ENCODE results near the gene MARCO.

Gene MARCO

DNA sequence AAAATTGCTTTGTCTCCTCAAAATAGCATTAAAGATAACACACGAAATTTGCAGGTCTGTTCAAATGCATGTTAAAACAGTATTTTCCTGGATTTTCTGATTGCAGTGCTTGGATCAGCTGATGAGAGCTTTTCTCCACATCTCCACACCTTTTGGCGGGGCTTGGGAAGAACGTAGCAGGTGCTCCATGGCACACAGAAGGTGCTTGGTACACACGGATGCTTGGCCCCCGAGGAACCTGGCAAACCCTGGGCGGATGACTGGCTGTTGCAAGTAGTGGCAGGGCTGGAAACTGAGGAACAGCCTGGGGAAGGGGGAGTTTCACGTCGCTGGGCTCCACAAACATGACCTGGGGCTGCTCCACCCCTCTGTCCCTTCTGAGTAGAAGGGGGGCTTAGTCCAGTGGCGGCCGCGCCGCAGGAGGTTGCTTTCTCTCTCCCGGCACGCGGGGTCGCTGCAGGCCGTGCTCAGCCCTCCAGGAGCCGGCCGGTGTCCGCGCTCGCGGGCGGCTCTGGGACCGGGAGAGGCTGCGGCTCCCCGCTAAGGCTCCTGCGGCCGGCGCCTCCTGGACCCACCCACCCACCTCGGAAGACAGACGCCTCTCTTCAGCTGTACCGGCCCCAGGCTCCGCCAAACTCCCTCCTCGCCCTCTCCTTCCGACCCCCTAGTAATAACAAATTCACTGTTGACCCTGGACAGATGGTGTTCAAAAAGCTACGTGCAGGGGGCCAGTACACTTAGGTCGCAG lies 69.3 kb downstream of the MARCO start:
- TF ChIP-seq LEF1 (IDR thresholded peaks at IDR 0.05; ENCODE audit: borderline replicate concordance) (no peak), CTBP1 (IDR thresholded peaks at IDR 0.05; ENCODE audit: borderline replicate concordance) (no peak), ARNT (IDR thresholded peaks at IDR 0.05) (no peak), L3MBTL2 (conservative IDR thresholded peaks at IDR 0.05) (no peak), FOXM1 (IDR thresholded peaks at IDR 0.05; ENCODE audit: borderline replicate concordance) (no peak), SP1 (IDR thresholded peaks at IDR 0.05) (no peak), ELF4 (IDR thresholded peaks at IDR 0.05) (no peak), TARDBP (IDR thresholded peaks at IDR 0.05) (no peak), FOXA1 (IDR thresholded peaks at IDR 0.05) (no peak), ZNF384 (IDR thresholded peaks at IDR 0.05) (no peak)
- TF ChIP-seq, protein P1, sequence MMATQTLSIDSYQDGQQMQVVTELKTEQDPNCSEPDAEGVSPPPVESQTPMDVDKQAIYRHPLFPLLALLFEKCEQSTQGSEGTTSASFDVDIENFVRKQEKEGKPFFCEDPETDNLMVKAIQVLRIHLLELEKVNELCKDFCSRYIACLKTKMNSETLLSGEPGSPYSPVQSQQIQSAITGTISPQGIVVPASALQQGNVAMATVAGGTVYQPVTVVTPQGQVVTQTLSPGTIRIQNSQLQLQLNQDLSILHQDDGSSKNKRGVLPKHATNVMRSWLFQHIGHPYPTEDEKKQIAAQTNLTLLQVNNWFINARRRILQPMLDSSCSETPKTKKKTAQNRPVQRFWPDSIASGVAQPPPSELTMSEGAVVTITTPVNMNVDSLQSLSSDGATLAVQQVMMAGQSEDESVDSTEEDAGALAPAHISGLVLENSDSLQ (IDR thresholded peaks at IDR 0.05): no peak
- ChIA-PET POLR2A (no interaction called here), CTCF (interaction anchor here (0.6 to 1.1 kb wide), 3 partner anchors 12 to 74 kb away, joined by 3 to 4 read pairs (median 3); no protein-coding TSS in a partner anchor)
- peak; percentile 74 for DNase-seq (ENCODE audit: extremely low spot score)

GRCh38 chr2:119011910-119012209 lies 69.9 kb downstream of the MARCO start:
- DNase-seq (ENCODE audit: extremely low spot score): no peak
- ChIA-PET POLR2A (no interaction called here), CTCF (interaction anchor here (0.6 to 1.0 kb wide), 2 partner anchors 12 to 74 kb away, joined by 3 to 4 read pairs; no protein-coding TSS in a partner anchor)
- TF ChIP-seq SUZ12 (IDR thresholded peaks at IDR 0.05) (no peak), FOXM1 (IDR thresholded peaks at IDR 0.05; ENCODE audit: borderline replicate concordance) (no peak), ZNF384 (IDR thresholded peaks at IDR 0.05) (no peak), LEF1 (IDR thresholded peaks at IDR 0.05; ENCODE audit: borderline replicate concordance) (no peak), FOXK2 (IDR thresholded peaks at IDR 0.05) (no peak), TARDBP (IDR thresholded peaks at IDR 0.05) (no peak), BHLHE40 (IDR thresholded peaks at IDR 0.05; ENCODE audit: borderline replicate concordance) (no peak), L3MBTL2 (conservative IDR thresholded peaks at IDR 0.05) (no peak)

DNA sequence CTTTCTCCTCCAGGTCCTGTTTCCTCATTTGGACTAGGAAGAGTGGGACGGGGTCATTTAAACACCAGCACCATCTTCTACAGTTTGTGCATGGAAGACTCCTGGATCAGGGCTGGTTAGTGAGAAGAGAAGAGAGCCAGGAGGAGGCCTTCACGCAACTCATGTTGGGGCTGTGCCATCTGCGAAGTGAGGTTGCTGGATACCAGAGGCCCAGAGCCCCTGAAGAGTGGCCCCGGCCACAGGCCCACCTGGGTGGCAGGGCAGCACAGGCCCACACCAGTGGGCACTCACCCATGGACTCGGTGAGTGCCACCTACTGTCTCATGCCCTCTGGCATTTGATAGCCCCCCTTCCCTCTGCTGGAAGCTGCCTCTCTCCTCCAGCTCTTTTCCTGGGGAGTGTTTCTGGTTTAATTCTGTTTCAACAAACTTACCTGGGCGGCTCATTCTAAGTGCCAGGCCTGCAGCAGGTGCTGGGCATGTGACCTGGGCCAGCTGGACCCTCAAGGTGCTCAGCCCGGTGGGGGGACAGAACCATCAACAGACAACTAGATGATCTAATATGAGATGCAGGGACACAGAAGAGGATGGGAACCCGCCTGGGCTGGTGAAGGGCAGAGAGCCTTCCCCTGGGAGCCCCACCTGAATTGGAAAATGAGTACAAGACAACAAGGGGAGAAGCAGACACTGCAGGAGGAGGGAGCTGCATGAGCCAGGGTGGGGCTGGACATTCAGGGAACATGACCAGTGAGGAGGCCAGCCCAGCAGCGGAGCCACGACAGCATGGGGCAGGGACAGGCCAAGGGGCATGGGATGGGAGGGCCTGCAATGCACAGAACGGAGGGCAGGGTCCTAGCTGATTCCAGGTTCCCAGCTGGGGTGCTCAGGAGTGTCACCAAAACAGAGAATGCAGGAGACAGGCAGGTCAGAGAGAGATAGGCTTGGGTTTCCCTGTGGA lies 70.6 kb downstream of the MARCO start:
- CTCF ChIA-PET: interaction anchor here (0.6 to 1.0 kb wide), 3 partner anchors 11 to 131 kb away, joined by 3 to 4 read pairs (median 3); no protein-coding TSS in a partner anchor
- DNase-seq (ENCODE audit: extremely low spot score): no peak
- no peak for TF ChIP-seq HDGF (IDR thresholded peaks at IDR 0.05; ENCODE audit: borderline replicate concordance)
- TF ChIP-seq ZNF384 (IDR thresholded peaks at IDR 0.05): no peak
- no peak for TF ChIP-seq FOXK2 (IDR thresholded peaks at IDR 0.05)
- TF ChIP-seq NFRKB (IDR thresholded peaks at IDR 0.05): no peak
- no peak for TF ChIP-seq SP1 (IDR thresholded peaks at IDR 0.05)
- TF ChIP-seq TARDBP (IDR thresholded peaks at IDR 0.05): no peak
- no peak for TF ChIP-seq ELF4 (IDR thresholded peaks at IDR 0.05)
- TF ChIP-seq BHLHE40 (IDR thresholded peaks at IDR 0.05; ENCODE audit: borderline replicate concordance): no peak
- TF ChIP-seq LEF1 (IDR thresholded peaks at IDR 0.05; ENCODE audit: borderline replicate concordance): no peak
- TF ChIP-seq ARNT (IDR thresholded peaks at IDR 0.05): no peak
- no peak for TF ChIP-seq CTBP1 (IDR thresholded peaks at IDR 0.05; ENCODE audit: borderline replicate concordance)
- POLR2A ChIA-PET: no interaction called here

DNA sequence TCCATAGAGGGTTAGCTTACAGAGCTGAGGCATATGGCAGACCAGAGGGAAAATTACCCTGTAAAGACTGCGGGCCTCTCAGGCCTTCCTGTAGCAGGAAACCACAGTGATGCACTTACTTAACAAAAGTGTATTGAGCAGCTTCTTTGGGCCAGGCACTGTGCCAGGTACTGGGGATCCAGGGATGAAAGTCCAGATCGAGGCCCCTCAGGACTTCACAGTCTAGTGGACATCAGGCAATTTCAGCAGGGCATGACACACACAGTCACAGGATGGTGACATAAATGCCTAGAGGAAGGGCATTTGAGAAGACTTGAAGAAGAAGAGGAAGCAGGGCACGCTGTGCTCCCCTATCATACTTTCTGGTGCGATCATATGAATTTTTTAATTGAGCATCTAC lies 71.7 kb downstream of the MARCO start:
- DNase-seq (ENCODE audit: extremely low spot score): no peak
- CTCF ChIA-PET: no interaction called here
- TF ChIP-seq ZNF384 (IDR thresholded peaks at IDR 0.05) (no peak), FOXM1 (IDR thresholded peaks at IDR 0.05; ENCODE audit: borderline replicate concordance) (no peak), CTBP1 (IDR thresholded peaks at IDR 0.05; ENCODE audit: borderline replicate concordance) (no peak), BHLHE40 (IDR thresholded peaks at IDR 0.05; ENCODE audit: borderline replicate concordance) (no peak), NFRKB (IDR thresholded peaks at IDR 0.05) (no peak), TARDBP (IDR thresholded peaks at IDR 0.05) (no peak)
- POLR2A ChIA-PET: no interaction called here

GRCh38 chr2:119015845-119016244 lies 73.9 kb downstream of the MARCO start:
- peak; percentile 17 for DNase-seq (ENCODE audit: extremely low spot score)
- ChIA-PET POLR2A (no interaction called here), CTCF (interaction anchor here (1.3 kb wide), 1 partner anchor 35 kb away, joined by 3 read pairs; no protein-coding TSS in a partner anchor)
- TF ChIP-seq ARNT (IDR thresholded peaks at IDR 0.05) (no peak), L3MBTL2 (conservative IDR thresholded peaks at IDR 0.05) (no peak), FOXK2 (IDR thresholded peaks at IDR 0.05) (no peak), ELF4 (IDR thresholded peaks at IDR 0.05) (no peak), FOXM1 (IDR thresholded peaks at IDR 0.05; ENCODE audit: borderline replicate concordance) (no peak)
- TF ChIP-seq, protein P1 (IDR thresholded peaks at IDR 0.05): no peak

GRCh38 chr2:119019521-119019920 lies 77.5 kb downstream of the MARCO start:
- no peak for TF ChIP-seq FOXM1 (IDR thresholded peaks at IDR 0.05; ENCODE audit: borderline replicate concordance)
- TF ChIP-seq BHLHE40 (IDR thresholded peaks at IDR 0.05; ENCODE audit: borderline replicate concordance): no peak
- no peak for TF ChIP-seq TARDBP (IDR thresholded peaks at IDR 0.05)
- no peak for TF ChIP-seq ELF4 (IDR thresholded peaks at IDR 0.05)
- TF ChIP-seq, protein P1 (IDR thresholded peaks at IDR 0.05): no peak
- TF ChIP-seq ZNF384 (IDR thresholded peaks at IDR 0.05): no peak
- TF ChIP-seq FOXA1 (IDR thresholded peaks at IDR 0.05): no peak
- TF ChIP-seq NFRKB (IDR thresholded peaks at IDR 0.05): no peak
- TF ChIP-seq LEF1 (IDR thresholded peaks at IDR 0.05; ENCODE audit: borderline replicate concordance): no peak
- TF ChIP-seq FOXK2 (IDR thresholded peaks at IDR 0.05): no peak
- no peak for TF ChIP-seq ARNT (IDR thresholded peaks at IDR 0.05)
- TF ChIP-seq L3MBTL2 (conservative IDR thresholded peaks at IDR 0.05): no peak
- TF ChIP-seq SUZ12 (IDR thresholded peaks at IDR 0.05): no peak
- ChIA-PET CTCF (no interaction called here), POLR2A (no interaction called here)
- DNase-seq (ENCODE audit: extremely low spot score): no peak

All from HEK293T (cell line).